ENCODE results near the gene ANHX. TPM values are rescaled to one million over a fixed set of nuclear protein-coding genes. Genes with fewer than 3 reads are reported as not detected.

The ANHX gene
- total and polyA plus RNA-seq, 2 donors (not counting 1 experiment from before 2014, with no cell fraction given) = not detected

DNA sequence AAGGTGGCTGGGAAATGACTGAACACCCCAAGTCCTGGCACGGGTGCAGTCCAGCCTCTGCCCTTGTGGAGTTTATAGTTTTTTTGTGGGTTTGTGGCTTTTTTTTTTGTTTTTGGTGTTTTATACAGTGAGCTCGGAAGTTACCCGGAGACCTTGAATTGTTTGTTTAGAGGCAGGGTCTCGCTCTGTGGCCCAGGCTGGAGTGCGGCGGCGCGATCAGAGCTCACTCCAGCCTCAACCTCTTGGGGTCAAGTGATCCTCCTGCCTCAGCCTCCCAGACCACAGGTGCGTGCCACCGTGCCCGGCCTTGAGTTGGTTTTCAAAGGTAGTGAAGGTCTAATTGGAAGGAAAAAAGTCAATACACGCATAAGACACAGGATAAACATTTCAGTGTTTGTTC, 879 bp upstream of the ANHX start:
- WGBS (ENCODE audit: insufficient coverage) = 88% methylated on average over 2 of the region's 12 CpGs
- no peak for ATAC-seq (ENCODE audit: low read depth)
- no peaks in the 10 kb centered on the region for H3K79me2 ChIP-seq (ENCODE audit: control insufficient read depth, insufficient read depth, low read length)
- intact Hi-C loops (cut with micrococcal nuclease) = no loop called here
- H3K9me3 Mint-ChIP-seq (ENCODE audit: insufficient read depth) = peaks cover 3% of the 10 kb centered on the region
- DNase-seq = no peak
- no peaks in the 10 kb centered on the region for H3K4me1 Mint-ChIP-seq
- no peaks in the 10 kb centered on the region for H4K20me1 ChIP-seq (ENCODE audit: control insufficient read depth, insufficient read depth, low read length, poor library complexity, severe bottlenecking)
- H3K9me3 ChIP-seq (ENCODE audit: control extremely low read depth in 1 of 3, control insufficient read depth in 2 of 3, insufficient read depth in 1 of 3, low read length in 2 of 3) = peaks cover 0 to 58% (median 3%) of the 10 kb centered on the region in 3 donors
- H3K36me3 ChIP-seq (replicated peaks in 1 of 2; ENCODE audit: control extremely low read depth in 1 of 2, control insufficient read depth in 1 of 2, extremely low read depth in 1 of 2, insufficient read depth in 2 of 2, low read length in 1 of 2) = no peaks in the 10 kb centered on the region
- H3K4me3 ChIP-seq (ENCODE audit: control extremely low read depth in 1 of 5, extremely low read depth in 1 of 5, insufficient read depth in 1 of 5, low read depth in 2 of 5, low read length in 4 of 5) = no peak overlapping the region
- ChIA-PET POLR2A (no interaction called here), CTCF (no interaction called here)
- no peak overlapping the region for H3K27ac ChIP-seq (ENCODE audit: low read length in 2 of 2)
- H2AFZ ChIP-seq (ENCODE audit: insufficient read depth, low read depth, low read length, poor library complexity, severe bottlenecking) = no peak overlapping the region
- H3K4me1 ChIP-seq (ENCODE audit: control insufficient read depth in 2 of 2, insufficient read depth in 2 of 2, low read length in 2 of 2) = no peaks in the 10 kb centered on the region
- H3K27me3 Mint-ChIP-seq = peaks cover 3% of the 10 kb centered on the region
- H3K4me3 Mint-ChIP-seq = no peak overlapping the region
- H3K27ac Mint-ChIP-seq = no peak overlapping the region
- no peak for TF ChIP-seq EZH2 (IDR thresholded peaks at IDR 0.05; ENCODE audit: borderline replicate concordance, insufficient read depth, low read depth, low read length, poor library complexity, severe bottlenecking)
- TF ChIP-seq, protein P1, sequence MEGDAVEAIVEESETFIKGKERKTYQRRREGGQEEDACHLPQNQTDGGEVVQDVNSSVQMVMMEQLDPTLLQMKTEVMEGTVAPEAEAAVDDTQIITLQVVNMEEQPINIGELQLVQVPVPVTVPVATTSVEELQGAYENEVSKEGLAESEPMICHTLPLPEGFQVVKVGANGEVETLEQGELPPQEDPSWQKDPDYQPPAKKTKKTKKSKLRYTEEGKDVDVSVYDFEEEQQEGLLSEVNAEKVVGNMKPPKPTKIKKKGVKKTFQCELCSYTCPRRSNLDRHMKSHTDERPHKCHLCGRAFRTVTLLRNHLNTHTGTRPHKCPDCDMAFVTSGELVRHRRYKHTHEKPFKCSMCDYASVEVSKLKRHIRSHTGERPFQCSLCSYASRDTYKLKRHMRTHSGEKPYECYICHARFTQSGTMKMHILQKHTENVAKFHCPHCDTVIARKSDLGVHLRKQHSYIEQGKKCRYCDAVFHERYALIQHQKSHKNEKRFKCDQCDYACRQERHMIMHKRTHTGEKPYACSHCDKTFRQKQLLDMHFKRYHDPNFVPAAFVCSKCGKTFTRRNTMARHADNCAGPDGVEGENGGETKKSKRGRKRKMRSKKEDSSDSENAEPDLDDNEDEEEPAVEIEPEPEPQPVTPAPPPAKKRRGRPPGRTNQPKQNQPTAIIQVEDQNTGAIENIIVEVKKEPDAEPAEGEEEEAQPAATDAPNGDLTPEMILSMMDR (IDR thresholded peaks at IDR 0.05) = no peak
- H3K27me3 ChIP-seq (replicated peaks in 1 of 4; ENCODE audit: control extremely low read depth in 1 of 4, control insufficient read depth in 3 of 4, insufficient read depth in 4 of 4, low read length in 3 of 4) = no peaks in the 10 kb centered on the region
- H3K4me2 ChIP-seq (replicated peaks; ENCODE audit: low read depth, low read length, poor library complexity, severe bottlenecking) = no peak overlapping the region
- no peak overlapping the region for H3K9ac ChIP-seq (ENCODE audit: low read length)

DNA sequence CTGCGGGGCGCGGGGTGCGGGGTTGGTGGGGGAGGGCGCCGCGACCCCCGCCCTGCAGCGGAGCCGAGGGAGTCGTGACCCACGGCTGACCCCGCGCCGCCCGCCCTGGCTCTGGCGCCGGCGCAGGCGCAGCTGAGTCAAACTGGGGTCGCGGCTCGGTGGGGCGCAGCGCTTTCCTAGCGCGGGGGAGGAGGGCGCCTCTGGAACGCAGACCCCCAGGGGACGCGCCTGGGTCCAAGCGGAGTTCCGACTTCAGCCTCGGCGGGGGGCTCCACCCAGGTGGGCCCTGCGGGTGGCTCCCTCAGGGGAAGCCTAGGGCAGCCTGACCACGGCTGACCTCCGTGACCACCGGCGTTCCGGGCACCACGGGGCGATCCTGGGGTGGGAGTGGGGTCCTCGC, 467 bp upstream of the ANHX start:
- Mint-ChIP-seq H3K27me3 (no peaks in the 10 kb centered on the region), H3K27ac (no peak overlapping the region), H3K4me1 (no peaks in the 10 kb centered on the region), H3K4me3 (no peak overlapping the region), H3K9me3 (ENCODE audit: insufficient read depth) (no peaks in the 10 kb centered on the region)
- TF ChIP-seq, protein P1 (IDR thresholded peaks at IDR 0.05) = no peak
- TF ChIP-seq EZH2 (IDR thresholded peaks at IDR 0.05; ENCODE audit: borderline replicate concordance, insufficient read depth, low read depth, low read length, poor library complexity, severe bottlenecking) = no peak
- 67% methylated on average over 43 of the region's 44 CpGs for WGBS (ENCODE audit: insufficient coverage)
- intact Hi-C loops (cut with micrococcal nuclease) = no loop called here
- no peaks in the 10 kb centered on the region for H4K20me1 ChIP-seq (ENCODE audit: control insufficient read depth, insufficient read depth, low read length, poor library complexity, severe bottlenecking)
- DNase-seq (no peak), ATAC-seq (ENCODE audit: low read depth) (no peak)
- no peak overlapping the region for H3K4me3 ChIP-seq (ENCODE audit: control extremely low read depth in 1 of 5, extremely low read depth in 1 of 5, insufficient read depth in 1 of 5, low read depth in 2 of 5, low read length in 4 of 5)
- no peaks in the 10 kb centered on the region for H3K27me3 ChIP-seq (replicated peaks in 1 of 4; ENCODE audit: control extremely low read depth in 1 of 4, control insufficient read depth in 3 of 4, insufficient read depth in 4 of 4, low read length in 3 of 4)
- no peaks in the 10 kb centered on the region for H3K4me1 ChIP-seq (ENCODE audit: control insufficient read depth in 2 of 2, insufficient read depth in 2 of 2, low read length in 2 of 2)
- H3K79me2 ChIP-seq (ENCODE audit: control insufficient read depth, insufficient read depth, low read length) = no peaks in the 10 kb centered on the region
- no peak overlapping the region for H3K27ac ChIP-seq (ENCODE audit: low read length in 2 of 2)
- no peak overlapping the region for H3K9ac ChIP-seq (ENCODE audit: low read length)
- POLR2A ChIA-PET = no interaction called here
- no peak overlapping the region for H2AFZ ChIP-seq (ENCODE audit: insufficient read depth, low read depth, low read length, poor library complexity, severe bottlenecking)
- H3K9me3 ChIP-seq (ENCODE audit: control extremely low read depth in 1 of 3, control insufficient read depth in 2 of 3, insufficient read depth in 1 of 3, low read length in 2 of 3) = peaks cover 0 to 61% (median 3%) of the 10 kb centered on the region in 3 donors
- CTCF ChIA-PET = no interaction called here
- H3K36me3 ChIP-seq (replicated peaks in 1 of 2; ENCODE audit: control extremely low read depth in 1 of 2, control insufficient read depth in 1 of 2, extremely low read depth in 1 of 2, insufficient read depth in 2 of 2, low read length in 1 of 2) = no peaks in the 10 kb centered on the region
- H3K4me2 ChIP-seq (replicated peaks; ENCODE audit: low read depth, low read length, poor library complexity, severe bottlenecking) = no peak overlapping the region

All from B cell (primary cell).